ENCODE results near the gene C10orf143. TPM values are rescaled to one million over a fixed set of nuclear protein-coding genes. Genes with fewer than 3 reads are reported as not detected.

C10orf143 gene
- total and polyA plus RNA-seq, 2 of the 8 experiments (the other 6 are each of a cell fraction or from before 2014, with no cell fraction given): 1.6 to 2.0 TPM

DNA sequence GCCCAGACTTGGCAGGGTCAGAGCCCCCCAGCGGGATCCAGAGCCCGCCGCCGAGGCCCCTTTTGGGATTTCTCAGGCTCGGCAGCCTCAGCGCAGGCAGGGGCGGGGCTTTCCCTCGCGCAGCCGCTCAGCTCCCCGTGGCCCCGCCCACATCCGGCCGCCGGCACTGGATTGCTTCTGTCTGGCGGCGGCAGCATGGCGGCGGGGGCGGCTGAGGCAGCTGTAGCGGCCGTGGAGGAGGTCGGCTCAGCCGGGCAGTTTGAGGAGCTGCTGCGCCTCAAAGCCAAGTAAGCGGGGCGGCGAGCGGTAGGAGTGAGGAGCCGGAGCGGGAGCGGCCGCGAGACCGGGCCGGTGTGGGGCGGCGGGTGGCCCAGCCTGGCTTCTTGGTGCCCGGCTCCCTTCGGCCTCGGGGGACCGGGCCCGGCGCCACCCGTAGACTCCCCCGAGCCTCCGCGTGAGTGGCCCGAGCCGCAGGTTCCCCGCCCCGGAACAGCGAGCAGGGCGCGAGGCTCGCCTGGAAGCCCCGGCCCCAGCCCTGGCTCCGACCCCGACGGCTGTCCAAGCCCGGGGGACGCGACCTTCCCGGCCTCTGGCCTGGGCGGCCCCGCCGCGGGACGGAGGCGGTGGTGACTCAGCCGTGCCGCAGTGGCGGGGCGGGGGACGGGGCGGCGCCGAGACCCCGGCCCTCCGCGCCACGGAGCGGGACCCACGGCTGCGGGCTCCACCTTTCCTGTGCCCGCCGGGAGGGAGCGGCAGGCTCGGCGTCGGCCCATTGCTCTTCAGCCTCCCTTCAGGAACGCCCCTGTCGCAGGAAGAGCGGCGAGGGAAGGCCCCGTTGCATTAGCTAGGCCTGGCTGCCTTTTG is 25.8 kb upstream of the C10orf143 start, which contains the start of gene GLRX3 (continued):
- no peak for TF ChIP-seq RAD21 (IDR thresholded peaks at IDR 0.05 in 1 of 2, conservative IDR thresholded peaks at IDR 0.05 in 1 of 2; ENCODE audit: low read depth in 2 of 2, low read length in 2 of 2)
- no peak for TF ChIP-seq EZH2 (IDR thresholded peaks at IDR 0.05; ENCODE audit: low read depth, low read length, severe bottlenecking)
- TF ChIP-seq SP4 (IDR thresholded peaks at IDR 0.05; ENCODE audit: low read length): no peak
- TF ChIP-seq ZNF274 (IDR thresholded peaks at IDR 0.05; ENCODE audit: borderline replicate concordance, extremely low read depth, low read length): no peak
- no peak for TF ChIP-seq KDM1A (IDR thresholded peaks at IDR 0.05; ENCODE audit: borderline replicate concordance, low read length)
- no peak for TF ChIP-seq TCF12 (IDR thresholded peaks at IDR 0.05; ENCODE audit: low read depth, low read length)
- TF ChIP-seq RNF2 (IDR thresholded peaks at IDR 0.05; ENCODE audit: borderline replicate concordance, low read depth, low read length, missing control alignments, poor library complexity, severe bottlenecking): no peak
- no peak for TF ChIP-seq GTF2F1 (IDR thresholded peaks at IDR 0.05; ENCODE audit: borderline replicate concordance, low read depth, low read length)
- TF ChIP-seq CBX5 (IDR thresholded peaks at IDR 0.05; ENCODE audit: low read depth, low read length): no peak
- TF ChIP-seq SAP30 (IDR thresholded peaks at IDR 0.05; ENCODE audit: insufficient read depth, insufficient replicate concordance, low read length): no peak
- peak; percentile 83 for TF ChIP-seq SRF (IDR thresholded peaks at IDR 0.05; ENCODE audit: low read depth, low read length)
- peak; percentile 83 for TF ChIP-seq PHF8 (conservative IDR thresholded peaks at IDR 0.05; ENCODE audit: low read depth, low read length)
- TF ChIP-seq, protein P1, sequence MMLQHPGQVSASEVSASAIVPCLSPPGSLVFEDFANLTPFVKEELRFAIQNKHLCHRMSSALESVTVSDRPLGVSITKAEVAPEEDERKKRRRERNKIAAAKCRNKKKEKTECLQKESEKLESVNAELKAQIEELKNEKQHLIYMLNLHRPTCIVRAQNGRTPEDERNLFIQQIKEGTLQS (IDR thresholded peaks at IDR 0.05; ENCODE audit: insufficient read depth, low read depth, low read length): no peak
- TF ChIP-seq CHD1 (IDR thresholded peaks at IDR 0.05; ENCODE audit: low read depth, low read length): no peak
- TF ChIP-seq EP300 (IDR thresholded peaks at IDR 0.05; ENCODE audit: borderline replicate concordance in 1 of 2, low read depth in 2 of 2, low read length in 2 of 2): no peak
- peak; percentile 87 for TF ChIP-seq EGR1 (IDR thresholded peaks at IDR 0.05; ENCODE audit: borderline replicate concordance, low read depth, low read length)
- TF ChIP-seq GABPA (IDR thresholded peaks at IDR 0.05; ENCODE audit: borderline replicate concordance, insufficient read depth, low read length): no peak
- TF ChIP-seq CREB1 (IDR thresholded peaks at IDR 0.05): no peak
- TF ChIP-seq ASH2L (IDR thresholded peaks at IDR 0.05; ENCODE audit: low read length): peak; percentile 94
- peak; percentile 60 to 70; a peak in 2 of 3 replicates for TF ChIP-seq POLR2A (IDR thresholded peaks at IDR 0.05; ENCODE audit: control extremely low read depth in 1 of 2, low read depth in 2 of 2, low read length in 2 of 2)
- no peak for TF ChIP-seq POU5F1 (IDR thresholded peaks at IDR 0.05; ENCODE audit: low read depth, low read length)
- TF ChIP-seq HDAC6 (IDR thresholded peaks at IDR 0.05; ENCODE audit: low read depth, low read length): no peak
- TF ChIP-seq TEAD4 (IDR thresholded peaks at IDR 0.05; ENCODE audit: low read depth, low read length): no peak
- TF ChIP-seq YY1 (IDR thresholded peaks at IDR 0.05; ENCODE audit: low read depth, low read length): peak; percentile 95

Data from H1 (cell line).